HuH-7.5 (cell line): ENCODE data around the gene TLK2.

Source experiments
- DNase-seq: peaks from one replicate; pipeline ENCODE4 v3.0.0; 2011; ENCODE audit warnings: low spot score

Gene TLK2

GRCh38 chr17:62628831-62629555 lies 150.4 kb downstream of the TLK2 start:
- DNase-seq: no peak

GRCh38 chr17:62629556-62630364 lies 151.1 kb downstream of the TLK2 start:
- no peak for DNase-seq

GRCh38 chr17:62630365-62631085 lies 151.9 kb downstream of the TLK2 start:
- no peak for DNase-seq

GRCh38 chr17:62631086-62631935 lies 152.7 kb downstream of the TLK2 start:
- no peak for DNase-seq

GRCh38 chr17:62631936-62632924 lies 153.6 kb downstream of the TLK2 start:
- DNase-seq: no peak

- DNase-seq: no peak
Observed at GRCh38 chr17:62637809-62638208, 159.2 kb downstream of the TLK2 start.

- no peak for DNase-seq
Observed at GRCh38 chr17:62641153-62641552, 162.5 kb downstream of the TLK2 start.

- DNase-seq: no peak
Observed at GRCh38 chr17:62641951-62642350, 163.3 kb downstream of the TLK2 start.

GRCh38 chr17:62643496-62643895 lies 164.9 kb downstream of the TLK2 start:
- DNase-seq: no peak

GRCh38 chr17:62644487-62645173 lies 166.0 kb downstream of the TLK2 start:
- peak; percentile 59 for DNase-seq

- DNase-seq: no peak
Observed at GRCh38 chr17:62648251-62648955, 169.8 kb downstream of the TLK2 start.

- DNase-seq: no peak
Observed at GRCh38 chr17:62648956-62649294, 170.3 kb downstream of the TLK2 start.

- DNase-seq: no peak
Observed at GRCh38 chr17:62649570-62649969, 170.9 kb downstream of the TLK2 start.

- no peak for DNase-seq
Observed at GRCh38 chr17:62650587-62650986, 172.0 kb downstream of the TLK2 start.

GRCh38 chr17:62652251-62653001 lies 173.8 kb downstream of the TLK2 start:
- DNase-seq: no peak

- peak; percentile 79 for DNase-seq
Observed at GRCh38 chr17:62653002-62653825, 174.6 kb downstream of the TLK2 start.

GRCh38 chr17:62653826-62654761 lies 175.5 kb downstream of the TLK2 start:
- DNase-seq: no peak
